ENCODE data around the gene ARL9. TPM values are rescaled to one million over a fixed set of nuclear protein-coding genes. Genes with fewer than 3 reads are reported as not detected.

ARL9 gene
- not detected in 5 replicates for total RNA-seq (2022; extraction: Qiagen RNA extraction; ENCODE audit: low read depth)

DNA sequence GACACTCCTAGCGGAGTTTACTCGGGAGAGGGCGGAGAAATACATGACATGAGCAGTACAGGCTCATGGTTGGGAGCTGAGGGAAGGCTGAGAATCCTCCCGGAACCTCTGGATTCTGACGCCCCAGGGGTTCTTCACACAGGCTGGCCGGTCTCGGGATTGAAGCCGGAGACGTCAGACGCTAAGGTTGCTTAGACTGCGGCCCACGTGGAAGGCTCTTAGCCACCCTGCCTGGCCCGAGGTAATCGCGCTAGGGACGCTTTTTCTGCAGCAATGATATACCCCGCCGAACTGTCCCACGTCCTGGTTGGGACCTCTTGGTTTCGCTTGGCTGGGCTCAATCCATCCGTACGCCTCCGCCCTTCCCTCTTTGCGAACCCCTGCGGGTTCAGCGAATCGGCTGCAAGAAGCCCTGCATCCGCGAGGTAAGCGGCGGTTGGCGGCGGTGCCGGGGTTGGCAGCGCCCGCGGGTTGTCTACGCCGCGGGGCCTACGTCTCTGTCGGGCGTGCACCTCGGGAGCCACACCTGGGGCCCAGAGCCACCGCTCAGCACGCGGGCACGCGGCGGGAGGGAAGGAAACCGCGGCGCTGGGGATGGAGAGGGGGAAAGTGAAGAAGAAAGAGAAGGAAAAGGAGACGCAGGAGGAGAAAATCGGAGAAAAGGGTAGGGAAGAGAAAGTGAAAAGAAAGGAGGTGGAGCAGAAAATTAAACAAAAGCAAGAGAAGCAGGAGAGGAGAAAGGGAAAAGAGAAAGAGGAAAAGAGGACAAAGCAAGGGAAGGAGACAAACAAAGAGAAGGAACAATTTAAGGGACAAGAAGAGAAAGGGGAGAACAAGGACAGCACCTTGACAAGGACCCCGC, at the start of gene ARL9:
TSS of gene ARL9 (plus strand) at position 523 of the 862 bp plus-strand sequence. CDS start at position 595, 72 bp downstream.

DNA sequence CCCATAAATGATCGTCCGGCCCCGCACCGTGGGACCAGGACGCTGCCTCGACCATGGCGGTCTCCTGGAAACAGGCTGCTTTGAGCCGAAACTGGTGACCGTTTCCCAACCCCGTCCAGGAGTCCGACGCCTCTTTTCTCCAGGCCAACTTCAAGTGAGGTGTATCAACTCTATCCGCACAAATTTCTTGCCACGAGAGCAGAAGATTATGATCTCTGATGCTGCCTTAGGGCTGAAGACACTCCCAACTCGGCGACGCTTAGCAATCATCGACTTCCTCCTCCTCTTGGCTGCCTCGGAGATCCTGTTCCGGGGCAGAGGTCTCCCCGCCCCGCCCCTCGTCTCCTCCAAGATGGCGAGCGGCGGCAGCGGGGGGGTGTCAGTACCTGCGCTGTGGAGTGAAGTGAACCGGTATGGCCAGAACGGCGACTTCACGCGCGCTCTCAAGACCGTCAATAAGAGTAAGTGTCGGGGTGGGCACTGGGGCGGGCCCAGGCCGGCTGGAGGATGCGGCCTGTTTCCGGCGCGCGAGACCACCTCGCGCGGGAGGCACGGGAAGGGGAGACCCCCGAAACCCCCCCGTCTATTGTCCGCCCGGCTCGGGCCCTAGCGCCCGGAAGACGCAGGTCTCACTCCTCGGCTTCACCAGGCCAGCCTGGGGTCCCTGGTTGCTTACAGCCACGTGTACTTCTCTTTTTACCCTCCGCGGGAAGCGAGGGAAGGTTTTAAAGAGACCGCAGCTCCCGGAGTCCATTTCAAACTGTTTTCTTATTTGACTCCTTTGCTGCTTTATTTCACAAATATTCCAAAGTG, 38.1 kb upstream of the ARL9 start, which contains the start of gene SRP72:
TSS of gene SRP72 (plus strand) at position 334 of the 813 bp plus-strand sequence. CDS start at position 353, 19 bp downstream.

Other genes with a start within 250 kb of the ARL9 start
- gene AASDH, start 118.3 kb upstream of the ARL9 start, total RNA-seq (2022; extraction: Qiagen RNA extraction; ENCODE audit: low read depth) = 2.1 to 3.3 TPM (median 3.0 TPM) in 5 replicates
- 13.0 to 19.3 TPM (median 16.3 TPM) in 5 replicates for gene PPAT, start 70.2 kb upstream of the ARL9 start, total RNA-seq (2022; extraction: Qiagen RNA extraction; ENCODE audit: low read depth)
- 126 to 145 TPM (median 136 TPM) in 5 replicates for gene PAICS, start 69.5 kb upstream of the ARL9 start, total RNA-seq (2022; extraction: Qiagen RNA extraction; ENCODE audit: low read depth)
- 43.5 to 55.8 TPM (median 49.0 TPM) in 5 replicates for gene SRP72, start 38.2 kb upstream of the ARL9 start, total RNA-seq (2022; extraction: Qiagen RNA extraction; ENCODE audit: low read depth)
- not detected in 5 replicates for gene HOPX, start 175.5 kb downstream of the ARL9 start, total RNA-seq (2022; extraction: Qiagen RNA extraction; ENCODE audit: low read depth)

Data from A549 treated with GW870086 at 1 μM for 4 hours (cell line).